ENCODE measurements around the gene SORL1-AS1.

The SORL1-AS1 gene

GRCh38 chr11:121465709-121466062, 12.9 kb upstream of the SORL1-AS1 start:
- Histone ChIP-seq H3K27ac (ENCODE audit: insufficient read depth, low read length) (no peak overlapping the region), H3K79me1 (ENCODE audit: low read depth in 1 of 2, low read length in 2 of 2) (peaks cover 0 to 7% of the 10 kb centered on the region in 2 experiments; a peak in 2 of 4 replicates), H3K14ac (replicated peaks; ENCODE audit: low read depth, low read length) (peak overlapping the region; percentile 51), H3K18ac (ENCODE audit: low read depth, low read length) (0 out of 2 replicates have a peak overlapping the region, but pooled peaks have one; percentile 14), H4K91ac (ENCODE audit: insufficient read depth, low read depth, low read length) (peak overlapping the region; percentile 71), H3K9me3 (ENCODE audit: control insufficient read depth, insufficient read depth, low read length) (no peaks in the 10 kb centered on the region), H3K4ac (ENCODE audit: low read depth, low read length) (peak overlapping the region; percentile 91), H4K8ac (ENCODE audit: low read depth in 2 of 2, low read length in 2 of 2) (peak overlapping the region; percentile 48 to 89; a peak in 2 of 4 replicates), H4K20me1 (ENCODE audit: insufficient read depth, low read length) (peaks cover 4% of the 10 kb centered on the region; the same call in 1 of the 2 replicates), H3K4me1 (ENCODE audit: control insufficient read depth, insufficient read depth, low read length) (peaks cover 17% of the 10 kb centered on the region), H3K36me3 (ENCODE audit: control insufficient read depth, insufficient read depth, low read length) (no peaks in the 10 kb centered on the region), H2BK15ac (ENCODE audit: low read depth, low read length) (peak overlapping the region; percentile 85; the same call in 2 of the 3 replicates), H2BK5ac (ENCODE audit: low read depth, low read length, poor library complexity, severe bottlenecking) (peak overlapping the region; percentile 19), H3K23ac (ENCODE audit: low read depth, low read length) (no peak overlapping the region), H2AFZ (replicated peaks; ENCODE audit: low read length, poor library complexity) (peak overlapping the region; percentile 78), H3K4me2 (ENCODE audit: low read depth, low read length) (no peak overlapping the region), H2BK20ac (ENCODE audit: low read depth, low read length) (peak overlapping the region; percentile 93), H2BK120ac (ENCODE audit: low read depth, low read length) (peak overlapping the region; percentile 91), H4K5ac (ENCODE audit: low read depth, low read length) (no peak overlapping the region; the same call in 1 of the 2 replicates), H3K9ac (ENCODE audit: low read depth, low read length) (no peak overlapping the region), H3K9me1 (ENCODE audit: insufficient read depth, low read length) (peaks cover 14% of the 10 kb centered on the region; the same call in 1 of the 2 replicates), H3K4me3 (ENCODE audit: insufficient read depth, low read depth, low read length) (no peak overlapping the region), H3K27me3 (ENCODE audit: control insufficient read depth, insufficient read depth, low read length) (no peaks in the 10 kb centered on the region), H3K56ac (ENCODE audit: extremely low read depth, insufficient read depth, low read length) (0 out of 2 replicates have a peak overlapping the region, but pooled peaks have one; percentile 44), H2AK9ac (replicated peaks; ENCODE audit: low read depth, low read length, poor library complexity) (peak overlapping the region; percentile 89), H2AK5ac (ENCODE audit: low read depth, low read length) (peak overlapping the region; percentile 74)
- in situ Hi-C loops (cut with MboI; ENCODE audit: low sequenced_read_pairs) = loop anchor here (25.0 kb wide), 1 partner anchor 647 kb away; the partner anchor contains the start of gene BLID
- ATAC-seq (ENCODE audit: low read depth) (no peak), DNase-seq (no peak)
- TF ChIP-seq, protein P1, sequence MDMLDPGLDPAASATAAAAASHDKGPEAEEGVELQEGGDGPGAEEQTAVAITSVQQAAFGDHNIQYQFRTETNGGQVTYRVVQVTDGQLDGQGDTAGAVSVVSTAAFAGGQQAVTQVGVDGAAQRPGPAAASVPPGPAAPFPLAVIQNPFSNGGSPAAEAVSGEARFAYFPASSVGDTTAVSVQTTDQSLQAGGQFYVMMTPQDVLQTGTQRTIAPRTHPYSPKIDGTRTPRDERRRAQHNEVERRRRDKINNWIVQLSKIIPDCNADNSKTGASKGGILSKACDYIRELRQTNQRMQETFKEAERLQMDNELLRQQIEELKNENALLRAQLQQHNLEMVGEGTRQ (IDR thresholded peaks at IDR 0.05; ENCODE audit: low read depth, low read length) = no peak
- TF ChIP-seq NFE2L2 (IDR thresholded peaks at IDR 0.05; ENCODE audit: low read depth, low read length) (no peak), CEBPB (IDR thresholded peaks at IDR 0.05; ENCODE audit: low read depth, low read length) (no peak), MAZ (IDR thresholded peaks at IDR 0.05; ENCODE audit: borderline replicate concordance, low read depth, low read length) (no peak), RCOR1 (IDR thresholded peaks at IDR 0.05; ENCODE audit: insufficient replicate concordance, low read length) (no peak), BHLHE40 (IDR thresholded peaks at IDR 0.05; ENCODE audit: low read depth, low read length) (no peak), CHD1 (IDR thresholded peaks at IDR 0.05; ENCODE audit: low read depth, low read length) (no peak), FOS (IDR thresholded peaks at IDR 0.05; ENCODE audit: low read depth, low read length) (no peak), RAD21 (IDR thresholded peaks at IDR 0.05; ENCODE audit: low read length) (no peak), MAFK (IDR thresholded peaks at IDR 0.05; ENCODE audit: low read depth, low read length) (no peak)
- WGBS, 2 experiments (ENCODE audit: extremely low coverage in 2 of 2, insufficient read length in 1 of 2) = 83% methylated on average over 2 of the region's 8 CpGs; no CpG with 5 or more reads in 1 of the 2 experiments
- POLR2A ChIA-PET (ENCODE audit: unreplicated experiment) = no interaction called here
- no TSS peak for BruUV-seq (replicated peaks)
- dilution Hi-C loops (cut with HindIII; ENCODE audit: low sequenced_read_pairs, unreplicated experiment) = no loop called here
- CTCF ChIA-PET = interaction anchor here (1.6 kb wide), 1 partner anchor 13 kb away, joined by 4 read pairs; the partner anchor contains the start of genes SORL1 and SORL1-AS1
- intact Hi-C loops (cut with micrococcal nuclease) = loop anchor here (10.0 kb wide), 1 partner anchor 739 kb away; no protein-coding TSS in a partner anchor

All from IMR-90 (cell line).